DOHH2 (cell line): ENCODE measurements around the gene WWOX.

ENCODE experiments used
- EZH2phosphoT487 ChIP-seq: fragments of 200-600 bp; sonication (generic); IDR thresholded peaks from 2 replicates; pipeline ENCODE4 v1.6.1; 2017; ENCODE audit warnings: borderline replicate concordance, mild to moderate bottlenecking, antibody characterized with exemption, low read length, moderate library complexity, mixed read lengths
- TF ChIP-seq, protein P1 (sequence below): fragments of 200-600 bp; sonication (generic); IDR thresholded peaks from one replicate; pipeline ENCODE4 v1.5.1; 2014; ENCODE audit warnings: antibody characterized with exemption, mild to moderate bottlenecking, low read depth, low read length; ENCODE audit not compliant: poor library complexity, severe bottlenecking

DNA sequence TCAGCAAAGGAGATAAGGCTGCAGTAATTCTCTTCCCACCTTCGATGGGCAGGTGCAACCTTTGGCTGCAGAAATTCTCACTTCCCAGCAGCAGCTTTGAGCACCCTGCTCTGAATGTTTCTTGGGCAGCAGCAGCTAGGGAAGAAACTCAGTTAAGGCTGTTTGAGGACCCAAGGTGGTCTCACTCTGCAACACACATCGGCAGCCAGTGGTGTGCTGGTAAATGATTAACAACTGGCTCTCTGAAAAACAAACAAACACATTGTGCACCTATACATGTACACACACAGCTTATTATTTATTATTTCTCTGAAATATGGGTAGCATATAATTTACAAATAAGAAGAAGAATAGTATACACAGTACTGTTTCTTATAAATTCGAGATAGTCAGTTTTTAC is 685.8 kb downstream of the WWOX start:
- TF ChIP-seq, protein P1, sequence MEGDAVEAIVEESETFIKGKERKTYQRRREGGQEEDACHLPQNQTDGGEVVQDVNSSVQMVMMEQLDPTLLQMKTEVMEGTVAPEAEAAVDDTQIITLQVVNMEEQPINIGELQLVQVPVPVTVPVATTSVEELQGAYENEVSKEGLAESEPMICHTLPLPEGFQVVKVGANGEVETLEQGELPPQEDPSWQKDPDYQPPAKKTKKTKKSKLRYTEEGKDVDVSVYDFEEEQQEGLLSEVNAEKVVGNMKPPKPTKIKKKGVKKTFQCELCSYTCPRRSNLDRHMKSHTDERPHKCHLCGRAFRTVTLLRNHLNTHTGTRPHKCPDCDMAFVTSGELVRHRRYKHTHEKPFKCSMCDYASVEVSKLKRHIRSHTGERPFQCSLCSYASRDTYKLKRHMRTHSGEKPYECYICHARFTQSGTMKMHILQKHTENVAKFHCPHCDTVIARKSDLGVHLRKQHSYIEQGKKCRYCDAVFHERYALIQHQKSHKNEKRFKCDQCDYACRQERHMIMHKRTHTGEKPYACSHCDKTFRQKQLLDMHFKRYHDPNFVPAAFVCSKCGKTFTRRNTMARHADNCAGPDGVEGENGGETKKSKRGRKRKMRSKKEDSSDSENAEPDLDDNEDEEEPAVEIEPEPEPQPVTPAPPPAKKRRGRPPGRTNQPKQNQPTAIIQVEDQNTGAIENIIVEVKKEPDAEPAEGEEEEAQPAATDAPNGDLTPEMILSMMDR: no peak
- TF ChIP-seq EZH2phosphoT487: no peak
